ENCODE data around the gene IFITM5.

DNA sequence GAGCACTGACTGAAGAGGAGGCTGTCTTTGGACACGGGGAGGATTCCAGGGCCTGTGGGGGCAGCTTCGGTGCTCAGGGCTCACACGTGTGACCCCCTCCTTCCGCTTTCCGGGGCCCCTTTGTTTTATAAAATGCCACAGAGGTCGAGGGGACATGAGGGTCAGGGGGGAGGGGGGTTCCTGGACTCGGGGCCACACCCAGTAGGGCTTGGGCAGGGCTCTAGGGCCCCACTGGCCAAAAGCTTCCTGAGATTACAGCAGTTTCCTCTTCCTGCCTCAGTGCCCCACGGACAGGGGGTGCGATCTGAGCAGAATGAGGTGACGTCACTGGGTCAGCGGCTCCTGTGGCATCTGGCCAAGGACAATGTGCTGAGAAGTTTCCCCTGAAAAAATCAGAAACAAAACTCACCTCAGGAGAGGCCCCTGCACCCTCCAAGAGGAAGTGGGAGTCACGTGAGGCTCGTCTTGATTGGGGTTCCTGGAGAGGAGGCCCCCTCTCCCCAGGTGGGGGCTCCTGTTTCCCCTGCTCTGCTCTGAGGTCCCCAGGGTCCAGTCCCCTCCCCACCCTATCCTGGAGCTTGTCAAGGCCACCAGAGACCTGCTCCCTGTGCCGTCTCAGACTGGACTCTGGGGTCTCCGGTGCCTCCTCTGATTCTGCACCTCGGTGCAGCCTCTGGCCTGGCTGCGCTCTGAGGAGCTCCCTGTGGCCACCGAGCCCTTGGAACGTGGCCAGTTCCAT lies 27.7 kb upstream of the IFITM5 start:
- TF ChIP-seq EP300 (IDR thresholded peaks at IDR 0.05) (no peak), POLR2AphosphoS5 (IDR thresholded peaks at IDR 0.05) (peak; percentile 13 to 61 (median 43)), POLR2A (IDR thresholded peaks at IDR 0.05) (no peak)

Measured in sigmoid colon (tissue), 4 donors.